Smooth muscle cell (in vitro differentiated cells): ENCODE measurements around the gene GNG7. TPM values are rescaled to one million over a fixed set of nuclear protein-coding genes. Genes with fewer than 3 reads are reported as not detected.

Experiments used
- DNase-seq: peaks from one replicate; lab custom pipeline; 2025; ENCODE audit not compliant: unreplicated experiment; lab: John Stamatoyannopoulos, UW
- H2AFZ ChIP-seq: fragments of 200-600 bp; sonication (generic); 2 replicates; pipeline ENCODE4 v1.6.0; 2016; ENCODE audit warnings: antibody characterized with exemption, low read depth, mild to moderate bottlenecking
- H3F3A ChIP-seq: fragments of 200-600 bp; sonication (generic); 2 replicates; pipeline ENCODE4 v1.6.0; 2017; ENCODE audit warnings: antibody characterized with exemption, low read depth
- H3K27ac ChIP-seq: fragments of 200-600 bp; sonication (generic); 2 replicates; pipeline ENCODE4 v1.5.1; 2016; ENCODE audit warnings: low read depth, mild to moderate bottlenecking
- H3K27me3 ChIP-seq: fragments of 200-600 bp; sonication (generic); 2 replicates; pipeline ENCODE4 v1.6.1; 2016; ENCODE audit warnings: low read depth, mild to moderate bottlenecking
- H3K36me3 ChIP-seq: fragments of 200-600 bp; sonication (generic); 2 replicates; pipeline ENCODE4 v1.5.1; 2016; ENCODE audit warnings: low read depth
- H3K4me1 ChIP-seq: fragments of 200-600 bp; sonication (generic); 2 replicates; pipeline ENCODE4 v1.5.1; 2016; ENCODE audit warnings: low read depth
- H3K4me2 ChIP-seq: fragments of 200-600 bp; sonication (generic); 2 replicates; pipeline ENCODE4 v1.6.0; 2016; ENCODE audit warnings: mild to moderate bottlenecking
- H3K4me3 ChIP-seq: fragments of 200-600 bp; sonication (generic); 2 replicates; pipeline ENCODE4 v1.5.1; 2016; ENCODE audit warnings: mild to moderate bottlenecking
- H3K79me2 ChIP-seq: fragments of 200-600 bp; sonication (generic); 2 replicates; pipeline ENCODE4 v1.6.0; 2016; ENCODE audit warnings: low read depth, mild to moderate bottlenecking
- H3K9ac ChIP-seq: fragments of 200-600 bp; sonication (generic); 2 replicates; pipeline ENCODE4 v1.6.0; 2016; ENCODE audit warnings: low read depth
- H3K9me3 ChIP-seq: fragments of 200-600 bp; sonication (generic); replicated peaks from 2 replicates; pipeline ENCODE4 v1.5.1; 2016; ENCODE audit warnings: low read depth
- H4K20me1 ChIP-seq: fragments of 200-600 bp; sonication (generic); 2 replicates; pipeline ENCODE4 v1.6.0; 2016; ENCODE audit warnings: low read depth
- CTCF ChIP-seq: fragments of 200-600 bp; sonication (generic); IDR thresholded peaks from 2 replicates; pipeline ENCODE4 v1.5.1; 2017; ENCODE audit warnings: borderline replicate concordance, mild to moderate bottlenecking, antibody characterized with exemption; ENCODE audit not compliant: insufficient read depth, poor library complexity, severe bottlenecking
- WGBS: methylation state at CpG from one replicate; pipeline ENCODE4 v1.1.7; 2016; ENCODE audit warnings: low lambda C conversion rate; 5-methylcytosine and 5-hydroxymethylcytosine counted together
- polyA plus RNA-seq: library from polyadenylated mRNA; unstranded; fragments of >200 nt; fragmentation: Nextera tagmentation; extraction: Ambion mirVana; gene quantifications from 2 replicates; pipeline ENCODE4 v1.2.1, GENCODE V29; 2016
- total RNA-seq: library from RNA; depleted of rRNA; stranded (reverse); fragments of >200 nt; gene quantifications from 2 replicates; pipeline ENCODE4 v1.2.3, GENCODE V29; 2014

The GNG7 gene
- total and polyA plus RNA-seq, 2 experiments from 2014 or later = 1.7 to 2.6 TPM

- DNase-seq = no peak
- no peaks in the 10 kb centered on the region for H3K27me3 ChIP-seq
- H3K27ac ChIP-seq = no peak overlapping the region
- H3F3A ChIP-seq = peaks cover 2% of the 10 kb centered on the region
- H3K36me3 ChIP-seq = no peaks in the 10 kb centered on the region
- H2AFZ ChIP-seq = no peak overlapping the region
- H3K4me1 ChIP-seq = no peaks in the 10 kb centered on the region
- no peak overlapping the region for H3K4me2 ChIP-seq
- no peaks in the 10 kb centered on the region for H3K9me3 ChIP-seq
- no peaks in the 10 kb centered on the region for H3K79me2 ChIP-seq
- no peak overlapping the region for H3K4me3 ChIP-seq
- 78% methylated on average over 7 of the region's 7 CpGs for WGBS
- H4K20me1 ChIP-seq = no peaks in the 10 kb centered on the region
- TF ChIP-seq CTCF = no peak
- no peak overlapping the region for H3K9ac ChIP-seq
These were observed 108.2 kb downstream of the GNG7 start for GRCh38 chr19:2594319-2594718.

- no peaks in the 10 kb centered on the region for H3F3A ChIP-seq
- WGBS = 12% methylated on average over 4 of the region's 4 CpGs
- H2AFZ ChIP-seq = no peak overlapping the region
- no peak overlapping the region for H3K27ac ChIP-seq
- H3K79me2 ChIP-seq = no peaks in the 10 kb centered on the region
- DNase-seq = no peak
- no peak overlapping the region for H3K4me3 ChIP-seq
- H4K20me1 ChIP-seq = no peaks in the 10 kb centered on the region
- peaks cover 2% of the 10 kb centered on the region for H3K4me1 ChIP-seq
- no peak for TF ChIP-seq CTCF
- no peaks in the 10 kb centered on the region for H3K27me3 ChIP-seq
- no peak overlapping the region for H3K9ac ChIP-seq
- no peaks in the 10 kb centered on the region for H3K36me3 ChIP-seq
- H3K4me2 ChIP-seq = no peak overlapping the region
- no peaks in the 10 kb centered on the region for H3K9me3 ChIP-seq
These were observed 109.7 kb downstream of the GNG7 start for GRCh38 chr19:2592824-2593223.

GRCh38 chr19:2591537-2592291 is 110.8 kb downstream of the GNG7 start:
- 93% methylated on average over 3 of the region's 3 CpGs for WGBS
- H3K4me2 ChIP-seq = no peak overlapping the region
- no peaks in the 10 kb centered on the region for H4K20me1 ChIP-seq
- no peak overlapping the region for H3K4me3 ChIP-seq
- H3K36me3 ChIP-seq = no peaks in the 10 kb centered on the region
- peaks cover 8% of the 10 kb centered on the region for H3K4me1 ChIP-seq
- no peak overlapping the region for H3K9ac ChIP-seq
- H3K9me3 ChIP-seq = no peaks in the 10 kb centered on the region
- no peaks in the 10 kb centered on the region for H3K27me3 ChIP-seq
- H3F3A ChIP-seq = no peaks in the 10 kb centered on the region
- no peak for DNase-seq
- no peak overlapping the region for H3K27ac ChIP-seq
- no peak for TF ChIP-seq CTCF
- no peak overlapping the region for H2AFZ ChIP-seq
- H3K79me2 ChIP-seq = no peaks in the 10 kb centered on the region
